ENCODE results near the gene PRKCE.

DNA sequence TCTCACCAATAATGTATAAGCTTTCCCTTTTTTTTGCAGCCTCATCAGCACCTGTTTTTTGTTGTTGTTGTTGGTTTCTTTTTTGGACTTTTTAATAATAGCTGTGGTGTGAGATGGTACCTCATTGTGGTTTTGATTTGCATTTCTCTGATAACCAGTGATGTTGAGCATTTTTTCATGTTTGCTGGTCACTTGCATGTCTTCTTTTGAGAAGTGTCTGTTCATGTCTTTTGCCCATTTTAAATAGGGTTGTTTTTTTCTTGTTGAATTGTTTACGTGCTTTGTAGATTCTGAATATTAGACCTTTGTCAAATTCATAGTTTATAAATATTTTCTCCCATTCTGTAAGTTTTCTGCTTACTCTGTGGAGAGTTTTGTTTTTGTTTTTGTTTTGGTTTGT, 557.3 kb downstream of the PRKCE start:
- no peak for TF ChIP-seq EZH2 (IDR thresholded peaks at IDR 0.05)
- TF ChIP-seq POLR2AphosphoS5 (IDR thresholded peaks at IDR 0.05; ENCODE audit: borderline replicate concordance, low read depth, low read length) = no peak
